K562 (cell line): ENCODE measurements around the gene ZSCAN1.

Experiments
- MCM3 ChIP-seq: fragments of 450-650 bp; IDR thresholded peaks from 2 replicates; pipeline ENCODE4 v1.6.1; 2016
- THRAP3 ChIP-seq: fragments of 450-650 bp; IDR thresholded peaks from 2 replicates; pipeline ENCODE4 v1.6.1; 2016; ENCODE audit warnings: mild to moderate bottlenecking, inconsistent platforms, borderline replicate concordance
- ZNF274 ChIP-seq: IDR thresholded peaks from 2 replicates; pipeline ENCODE4 v1.6.1; 2011; ENCODE audit warnings: low read depth, mild to moderate bottlenecking, low read length, moderate library complexity, borderline replicate concordance

GRCh38 chr19:58097781-58098681 is 64.2 kb downstream of the ZSCAN1 start, which contains the start of gene ZSCAN18:
- TF ChIP-seq ZNF274 (no peak), THRAP3 (no peak), MCM3 (no peak)
